Thoracic aorta (tissue), 2 donors: ENCODE results near the gene C10orf67. TPM values are rescaled to one million over a fixed set of nuclear protein-coding genes. Genes with fewer than 3 reads are reported as not detected.

Source experiments
- ATAC-seq: fragments of 150-250 bp; one replicate; pipeline ENCODE4 v1.8.0; 2017; ENCODE audit warnings: low read depth; ENCODE audit not compliant: insufficient number of reproducible peaks, low FRiP score
- DNase-seq: peaks from one replicate; pipeline ENCODE4 v3.0.0-alpha.2; 2020; ENCODE audit warnings: low spot score
- H3K27ac ChIP-seq, 2 donors: fragments of 200-600 bp; sonication (generic); 1 replicate in 1 of 2; 2 replicates in 1 of 2; pipeline ENCODE4 v1.5.1; 2016; ENCODE audit warnings: mild to moderate bottlenecking in 2 of 2, moderate library complexity in 2 of 2
- H3K27me3 ChIP-seq: fragments of 200-600 bp; sonication (generic); replicated peaks from 2 replicates; pipeline ENCODE4 v1.6.0; 2016; ENCODE audit warnings: mild to moderate bottlenecking; ENCODE audit not compliant: insufficient read depth
- H3K36me3 ChIP-seq: fragments of 200-600 bp; sonication (generic); one replicate; pipeline ENCODE4 v1.5.1; 2016
- H3K4me1 ChIP-seq, 2 donors: fragments of 200-600 bp; sonication (generic); 1 replicate in 1 of 2; 2 replicates in 1 of 2; pipeline versions ENCODE4 v1.5.1 to v1.6.0; 2016; ENCODE audit warnings: low read depth in 2 of 2, mild to moderate bottlenecking in 1 of 2; ENCODE audit not compliant: control insufficient read depth in 1 of 2
- H3K4me3 ChIP-seq: fragments of 200-600 bp; sonication (generic); 2 replicates; pipeline ENCODE4 v1.5.1; 2016; ENCODE audit warnings: mild to moderate bottlenecking
- H3K9me3 ChIP-seq: fragments of 200-600 bp; sonication (generic); 2 replicates; pipeline ENCODE4 v1.5.1; 2016
- CTCF ChIP-seq: fragments of 200-600 bp; sonication (generic); IDR thresholded peaks from one replicate; pipeline ENCODE4 v1.5.1; 2019; ENCODE audit warnings: antibody characterized with exemption
- total RNA-seq, 2 donors: library from RNA; depleted of rRNA; stranded (reverse); fragments of >200 nt; gene quantifications; one replicate each; pipeline versions ENCODE4 v1.1.0 to v1.2.3, GENCODE V29; 2016

Gene C10orf67
- total RNA-seq, 2 donors from 2014 or later = not detected

GRCh38 chr10:23324351-23324750, 20.2 kb downstream of the C10orf67 start:
- H3K27me3 ChIP-seq = no peaks in the 10 kb centered on the region
- no peak for TF ChIP-seq CTCF
- ATAC-seq (no peak), DNase-seq (no peak)
- H3K4me1 ChIP-seq = no peaks in the 10 kb centered on the region
- no peaks in the 10 kb centered on the region for H3K36me3 ChIP-seq
- H3K9me3 ChIP-seq = no peaks in the 10 kb centered on the region
- no peak overlapping the region for H3K27ac ChIP-seq
- no peak overlapping the region for H3K4me3 ChIP-seq

- Histone ChIP-seq H3K27ac (no peak overlapping the region), H3K9me3 (no peaks in the 10 kb centered on the region), H3K27me3 (no peaks in the 10 kb centered on the region), H3K36me3 (no peaks in the 10 kb centered on the region), H3K4me3 (no peak overlapping the region), H3K4me1 (no peaks in the 10 kb centered on the region)
- no peak for TF ChIP-seq CTCF
- ATAC-seq (no peak), DNase-seq (no peak)
Observed at GRCh38 chr10:23322082-23322481, 22.5 kb downstream of the C10orf67 start.

GRCh38 chr10:23319835-23320234, 24.8 kb downstream of the C10orf67 start:
- no peak for DNase-seq
- Histone ChIP-seq H3K36me3 (no peaks in the 10 kb centered on the region), H3K27me3 (no peaks in the 10 kb centered on the region), H3K27ac (no peak overlapping the region), H3K9me3 (no peaks in the 10 kb centered on the region), H3K4me1 (no peaks in the 10 kb centered on the region), H3K4me3 (no peak overlapping the region)
- TF ChIP-seq CTCF = no peak
- no peak for ATAC-seq

GRCh38 chr10:23318359-23318758, 26.2 kb downstream of the C10orf67 start:
- Histone ChIP-seq H3K9me3 (no peaks in the 10 kb centered on the region), H3K27ac (no peak overlapping the region), H3K4me1 (no peaks in the 10 kb centered on the region), H3K36me3 (no peaks in the 10 kb centered on the region), H3K27me3 (no peaks in the 10 kb centered on the region), H3K4me3 (no peak overlapping the region)
- ATAC-seq (no peak), DNase-seq (no peak)
- TF ChIP-seq CTCF = no peak

- no peak overlapping the region for H3K27ac ChIP-seq
- no peaks in the 10 kb centered on the region for H3K27me3 ChIP-seq
- ATAC-seq (no peak), DNase-seq (no peak)
- TF ChIP-seq CTCF = no peak
- H3K36me3 ChIP-seq = no peaks in the 10 kb centered on the region
- H3K4me3 ChIP-seq = no peak overlapping the region
- no peaks in the 10 kb centered on the region for H3K9me3 ChIP-seq
- H3K4me1 ChIP-seq = no peaks in the 10 kb centered on the region
Observed at GRCh38 chr10:23317416-23317815, 27.2 kb downstream of the C10orf67 start.
